Neural cell (in vitro differentiated cells): ENCODE measurements around the gene DCHS1. TPM values are rescaled to one million over a fixed set of nuclear protein-coding genes. Genes with fewer than 3 reads are reported as not detected.

ENCODE experiments used
- H2AFZ ChIP-seq: fragments of 200-600, 300-800 bp; sonication (generic), shearing (Covaris generic); 2 replicates; pipeline ENCODE4 v1.6.0; 2014; ENCODE audit warnings: low read depth, mild to moderate bottlenecking, antibody characterized with exemption, low read length, moderate library complexity
- H3F3A ChIP-seq: fragments of 200-600 bp; shearing (Covaris generic); 2 replicates; pipeline ENCODE4 v1.6.1; 2016; ENCODE audit warnings: mild to moderate bottlenecking, moderate library complexity, mixed read lengths, antibody characterized with exemption, low read length; ENCODE audit not compliant: insufficient read depth, poor library complexity, severe bottlenecking
- H3K27ac ChIP-seq: fragments of 200-600, 300-800 bp; sonication (generic), shearing (Covaris generic); 2 replicates; pipeline ENCODE4 v1.5.1; 2014; ENCODE audit warnings: mild to moderate bottlenecking, low read length, moderate library complexity
- H3K27me3 ChIP-seq: fragments of 300-800, 200-600 bp; sonication (generic), shearing (Covaris generic); 2 replicates; pipeline ENCODE4 v1.6.0; 2014; ENCODE audit warnings: mild to moderate bottlenecking, low read depth, low read length, moderate library complexity; ENCODE audit not compliant: insufficient read depth
- H3K36me3 ChIP-seq: fragments of 300-800, 200-600 bp; sonication (generic), shearing (Covaris generic); 2 replicates; pipeline ENCODE4 v1.5.1; 2014; ENCODE audit warnings: mild to moderate bottlenecking, antibody characterized with exemption, low read length, moderate library complexity; ENCODE audit not compliant: insufficient read depth
- H3K4me2 ChIP-seq: fragments of 300-800, 200-600 bp; sonication (generic), shearing (Covaris generic); 2 replicates; pipeline ENCODE4 v1.6.0; 2014; ENCODE audit warnings: mild to moderate bottlenecking, low read length
- H3K4me3 ChIP-seq: fragments of 300-800, 200-600 bp; sonication (generic), shearing (Covaris generic); 2 replicates; pipeline ENCODE4 v1.5.1; 2014; ENCODE audit warnings: mild to moderate bottlenecking, low read length, moderate library complexity
- H3K79me2 ChIP-seq: fragments of 200-600 bp; shearing (Covaris generic); replicated peaks from 2 replicates; pipeline ENCODE4 v1.6.0; 2014; ENCODE audit warnings: mild to moderate bottlenecking, low read length, moderate library complexity; ENCODE audit not compliant: insufficient read depth
- H3K9ac ChIP-seq: fragments of 300-800, 200-600 bp; sonication (generic), shearing (Covaris generic); 2 replicates; pipeline ENCODE4 v1.6.1; 2016; ENCODE audit warnings: mild to moderate bottlenecking, low read length, mixed read lengths
- H3K9me2 ChIP-seq: fragments of 200-600 bp; shearing (Covaris generic); 2 replicates; pipeline ENCODE4 v1.6.1; 2016; ENCODE audit warnings: mild to moderate bottlenecking, low read length, mixed read lengths; ENCODE audit not compliant: insufficient read depth
- H3K9me3 ChIP-seq: fragments of 200-600, 300-800 bp; sonication (generic), shearing (Covaris generic); 2 replicates; pipeline ENCODE4 v1.6.1; 2016; ENCODE audit warnings: mild to moderate bottlenecking, mixed run types, low read length, moderate library complexity, mixed read lengths
- H4K20me1 ChIP-seq: fragments of 200-600 bp; shearing (Covaris generic); 2 replicates; pipeline ENCODE4 v1.6.1; 2016; ENCODE audit warnings: mild to moderate bottlenecking, mixed run types; ENCODE audit not compliant: insufficient read depth
- EP300 ChIP-seq: fragments of 450-650 bp; conservative IDR thresholded peaks from 2 replicates; pipeline ENCODE4 v1.6.1; 2014; ENCODE audit warnings: antibody characterized with exemption, mild to moderate bottlenecking, moderate library complexity; ENCODE audit not compliant: poor library complexity, severe bottlenecking
- EZH2 ChIP-seq: fragments of 200-600, 300-800 bp; shearing (Covaris generic), sonication (generic); IDR thresholded peaks from 2 replicates; pipeline ENCODE4 v1.6.1; 2014; ENCODE audit warnings: antibody characterized with exemption, low read length, borderline replicate concordance, mild to moderate bottlenecking; ENCODE audit not compliant: insufficient read depth, poor library complexity, severe bottlenecking
- MXI1 ChIP-seq: fragments of 450-650 bp; conservative IDR thresholded peaks from 2 replicates; pipeline ENCODE4 v1.6.1; 2014; ENCODE audit warnings: antibody characterized with exemption, mild to moderate bottlenecking; ENCODE audit not compliant: poor library complexity, severe bottlenecking
- POLR2AphosphoS5 ChIP-seq: IDR thresholded peaks from 2 replicates; pipeline ENCODE4 v1.6.1; 2012
- RAD21 ChIP-seq: fragments of 450-650 bp; conservative IDR thresholded peaks from 2 replicates; pipeline ENCODE4 v1.6.1; 2014; ENCODE audit warnings: antibody characterized with exemption, mild to moderate bottlenecking, moderate library complexity
- REST ChIP-seq: IDR thresholded peaks from 2 replicates; pipeline ENCODE4 v1.6.1; 2012; ENCODE audit warnings: borderline replicate concordance
- SMC3 ChIP-seq: fragments of 450-650 bp; conservative IDR thresholded peaks from 2 replicates; pipeline ENCODE4 v1.6.1; 2014; ENCODE audit warnings: antibody characterized with exemption, mild to moderate bottlenecking, moderate library complexity; ENCODE audit not compliant: poor library complexity
- TAF1 ChIP-seq: IDR thresholded peaks from 2 replicates; pipeline ENCODE4 v1.6.1; 2012; ENCODE audit warnings: low read depth
- polyA plus RNA-seq: library from polyadenylated mRNA; depleted of rRNA; stranded (reverse); fragments of >200 nt; gene quantifications from 2 replicates; pipeline ENCODE4 v1.2.3, GENCODE V29; 2014

The DCHS1 gene
- polyA plus RNA-seq, 1 donor from 2014 or later, result 30.1 TPM

DNA sequence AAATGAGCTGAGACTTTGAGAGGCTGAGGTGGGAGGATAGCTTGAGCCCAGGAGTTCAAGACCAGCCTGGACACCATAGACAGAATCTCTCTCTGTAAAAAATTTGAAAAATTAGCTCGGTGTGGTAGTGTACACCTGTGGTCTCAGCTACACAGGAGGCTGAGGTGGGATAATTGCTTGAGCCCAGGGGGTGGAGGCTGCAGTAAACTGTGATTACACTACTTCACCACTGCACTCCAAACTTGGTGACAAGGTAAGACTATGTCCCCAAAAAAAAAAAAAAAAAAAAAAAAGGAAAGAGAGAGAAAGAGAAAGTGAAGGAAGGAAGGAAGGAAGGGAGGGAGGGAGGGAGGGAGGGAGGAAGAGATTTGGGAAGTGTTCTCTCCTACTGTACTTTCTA lies 77.5 kb downstream of the DCHS1 start:
- Histone ChIP-seq H3K79me2 (no peaks in the 10 kb centered on the region), H3K27me3 (no peaks in the 10 kb centered on the region), H3K4me3 (no peak overlapping the region), H3F3A (no peaks in the 10 kb centered on the region), H3K9me3 (peaks cover 4% of the 10 kb centered on the region), H3K27ac (no peak overlapping the region), H4K20me1 (no peaks in the 10 kb centered on the region), H3K9me2 (no peaks in the 10 kb centered on the region), H3K9ac (no peak overlapping the region), H2AFZ (no peak overlapping the region), H3K4me2 (no peak overlapping the region), H3K36me3 (no peaks in the 10 kb centered on the region)
- no peak for TF ChIP-seq TAF1
- no peak for TF ChIP-seq EP300
- TF ChIP-seq POLR2AphosphoS5, result no peak
- no peak for TF ChIP-seq SMC3

- Histone ChIP-seq H3K27ac (no peak overlapping the region), H3K9me2 (no peaks in the 10 kb centered on the region), H3K4me3 (no peak overlapping the region), H3F3A (no peaks in the 10 kb centered on the region), H4K20me1 (no peaks in the 10 kb centered on the region), H3K79me2 (no peaks in the 10 kb centered on the region), H3K9me3 (no peaks in the 10 kb centered on the region), H3K36me3 (no peaks in the 10 kb centered on the region), H2AFZ (no peak overlapping the region), H3K9ac (no peak overlapping the region), H3K4me2 (no peak overlapping the region), H3K27me3 (no peaks in the 10 kb centered on the region)
- TF ChIP-seq EP300 (no peak), RAD21 (no peak), MXI1 (no peak), EZH2 (no peak), REST (no peak), SMC3 (no peak), POLR2AphosphoS5 (no peak)
Observed at GRCh38 chr11:6576471-6577373, 78.9 kb downstream of the DCHS1 start.
